Measurements from ENCODE around the gene ATP1B3.
A peak's percentile ranks its signal among the peaks of the same experiment; 100 is the strongest.

The ATP1B3 gene

DNA sequence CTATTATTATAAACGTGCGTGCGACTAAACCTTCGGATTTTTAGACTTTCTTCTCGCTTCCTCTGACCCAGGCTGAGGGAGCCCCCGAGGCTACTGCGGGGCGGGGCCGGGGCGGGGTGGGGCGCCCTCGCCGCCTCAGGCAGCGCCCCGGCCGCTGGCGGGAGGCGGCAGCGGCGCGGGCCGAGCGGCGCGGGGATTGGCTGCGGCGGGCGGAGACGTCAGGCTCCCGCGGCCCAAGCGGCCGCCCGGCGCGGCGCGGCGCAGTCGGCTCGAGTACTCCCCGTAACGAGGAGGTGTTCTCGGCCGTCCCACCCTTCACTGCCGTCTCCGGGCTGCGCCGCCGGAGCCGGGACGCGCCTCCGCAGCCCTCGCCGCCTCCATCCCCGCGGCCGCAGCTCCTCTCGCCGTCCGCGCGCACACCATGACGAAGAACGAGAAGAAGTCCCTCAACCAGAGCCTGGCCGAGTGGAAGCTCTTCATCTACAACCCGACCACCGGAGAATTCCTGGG, at the start of gene ATP1B3:
Gene ATP1B3 (plus strand): TSS at position 263 of the 510 bp plus-strand sequence. CDS start 159 bp downstream, at position 422.
- H4K20me1 ChIP-seq (ENCODE audit: control insufficient read depth, insufficient read depth, low read depth, low read length) = peaks cover 14% of the 10 kb centered on the region; the same call in 1 of the 2 replicates

DNA sequence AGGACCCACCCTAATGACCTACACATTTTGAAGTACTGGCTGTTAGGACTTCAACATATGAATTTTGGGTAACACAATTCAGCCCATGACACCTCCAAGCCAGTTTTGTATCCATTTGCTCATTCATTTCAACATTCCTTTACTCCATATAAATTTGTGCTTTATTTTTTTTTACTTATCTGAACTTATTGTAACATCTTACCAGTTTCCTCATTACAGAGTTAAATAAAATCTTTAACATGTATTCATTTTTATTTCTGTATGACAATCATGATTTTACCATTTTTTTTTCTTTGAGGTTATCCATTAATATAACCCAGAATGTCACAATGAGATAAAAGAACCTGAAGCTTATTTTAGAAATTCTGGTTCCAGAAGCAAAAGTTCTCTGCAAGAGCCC, 48.0 kb upstream of the ATP1B3 start:
- Histone ChIP-seq H3K4me3 (ENCODE audit: low read length) (no peak overlapping the region), H3K4me2 (ENCODE audit: low read length) (no peak overlapping the region), H3K79me2 (ENCODE audit: control insufficient read depth, low read length) (no peaks in the 10 kb centered on the region), H3K36me3 (ENCODE audit: control insufficient read depth, low read length) (no peaks in the 10 kb centered on the region), H3K4me1 (ENCODE audit: control insufficient read depth, low read length) (no peaks in the 10 kb centered on the region), H3F3A (ENCODE audit: control insufficient read depth, insufficient read depth) (no peaks in the 10 kb centered on the region), H3K9me3 (ENCODE audit: control insufficient read depth, insufficient read depth, low read length) (no peaks in the 10 kb centered on the region), H3K27me3 (ENCODE audit: control insufficient read depth, low read length) (peaks cover 22% of the 10 kb centered on the region; the same call in 1 of the 2 replicates), H3K27ac (ENCODE audit: low read depth, low read length) (no peak overlapping the region), H3K9me2 (replicated peaks; ENCODE audit: control insufficient read depth, low read length) (no peaks in the 10 kb centered on the region), H4K20me1 (ENCODE audit: control insufficient read depth, insufficient read depth, low read depth, low read length) (no peaks in the 10 kb centered on the region)
- TF ChIP-seq, protein P1, sequence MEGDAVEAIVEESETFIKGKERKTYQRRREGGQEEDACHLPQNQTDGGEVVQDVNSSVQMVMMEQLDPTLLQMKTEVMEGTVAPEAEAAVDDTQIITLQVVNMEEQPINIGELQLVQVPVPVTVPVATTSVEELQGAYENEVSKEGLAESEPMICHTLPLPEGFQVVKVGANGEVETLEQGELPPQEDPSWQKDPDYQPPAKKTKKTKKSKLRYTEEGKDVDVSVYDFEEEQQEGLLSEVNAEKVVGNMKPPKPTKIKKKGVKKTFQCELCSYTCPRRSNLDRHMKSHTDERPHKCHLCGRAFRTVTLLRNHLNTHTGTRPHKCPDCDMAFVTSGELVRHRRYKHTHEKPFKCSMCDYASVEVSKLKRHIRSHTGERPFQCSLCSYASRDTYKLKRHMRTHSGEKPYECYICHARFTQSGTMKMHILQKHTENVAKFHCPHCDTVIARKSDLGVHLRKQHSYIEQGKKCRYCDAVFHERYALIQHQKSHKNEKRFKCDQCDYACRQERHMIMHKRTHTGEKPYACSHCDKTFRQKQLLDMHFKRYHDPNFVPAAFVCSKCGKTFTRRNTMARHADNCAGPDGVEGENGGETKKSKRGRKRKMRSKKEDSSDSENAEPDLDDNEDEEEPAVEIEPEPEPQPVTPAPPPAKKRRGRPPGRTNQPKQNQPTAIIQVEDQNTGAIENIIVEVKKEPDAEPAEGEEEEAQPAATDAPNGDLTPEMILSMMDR (IDR thresholded peaks at IDR 0.05; ENCODE audit: low read depth, low read length, poor library complexity, severe bottlenecking) = no peak
- no peak for TF ChIP-seq EZH2phosphoT487 (IDR thresholded peaks at IDR 0.05; ENCODE audit: borderline replicate concordance, low read length)

More for the DNA sequence above, at the start of gene ATP1B3:
- H3K27me3 ChIP-seq (ENCODE audit: control insufficient read depth, low read length) = no peaks in the 10 kb centered on the region
- H3K79me2 ChIP-seq (ENCODE audit: control insufficient read depth, low read length) = peaks cover 50% of the 10 kb centered on the region
- H3F3A ChIP-seq (ENCODE audit: control insufficient read depth, insufficient read depth) = peaks cover 3% of the 10 kb centered on the region; the same call in 1 of the 2 replicates
- no peaks in the 10 kb centered on the region for H3K9me2 ChIP-seq (replicated peaks; ENCODE audit: control insufficient read depth, low read length)
- TF ChIP-seq EZH2phosphoT487 (IDR thresholded peaks at IDR 0.05; ENCODE audit: borderline replicate concordance, low read length) = no peak
- TF ChIP-seq, protein P1 (IDR thresholded peaks at IDR 0.05; ENCODE audit: low read depth, low read length, poor library complexity, severe bottlenecking) = no peak
- no peaks in the 10 kb centered on the region for H3K9me3 ChIP-seq (ENCODE audit: control insufficient read depth, insufficient read depth, low read length)
- peaks cover 41% of the 10 kb centered on the region for H3K36me3 ChIP-seq (ENCODE audit: control insufficient read depth, low read length)
- peak within 1 kb of the TSS; percentile 98 for H3K4me3 ChIP-seq (ENCODE audit: low read length)
- H3K4me1 ChIP-seq (ENCODE audit: control insufficient read depth, low read length) = peaks cover 35% of the 10 kb centered on the region
- H3K27ac ChIP-seq (ENCODE audit: low read depth, low read length) = peak within 1 kb of the TSS; percentile 90
- peak within 1 kb of the TSS; percentile 79 for H3K4me2 ChIP-seq (ENCODE audit: low read length)

DNA sequence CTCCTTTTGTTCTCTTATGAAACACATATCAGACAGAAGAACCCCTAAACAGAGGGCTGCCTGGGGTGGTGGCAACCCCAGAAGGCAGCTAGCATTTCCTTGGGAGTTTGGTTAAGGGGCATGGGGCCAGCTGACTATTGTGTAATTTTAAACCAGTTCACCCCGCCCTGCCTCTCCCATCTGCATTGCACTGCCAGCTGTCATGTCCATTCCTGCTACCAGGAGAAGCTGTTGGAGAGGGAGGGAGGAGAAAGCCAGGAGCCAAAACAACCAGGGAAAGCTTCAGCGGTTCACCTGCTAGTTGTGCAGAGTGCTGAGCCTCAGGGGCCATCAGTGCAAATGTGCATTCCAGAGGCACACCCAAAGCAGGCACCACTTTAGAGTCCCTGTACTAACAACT, 47.6 kb upstream of the ATP1B3 start:
- no peak overlapping the region for H3K4me2 ChIP-seq (ENCODE audit: low read length)
- H4K20me1 ChIP-seq (ENCODE audit: control insufficient read depth, insufficient read depth, low read depth, low read length) = no peaks in the 10 kb centered on the region
- H3K4me3 ChIP-seq (ENCODE audit: low read length) = no peak overlapping the region
- no peaks in the 10 kb centered on the region for H3K4me1 ChIP-seq (ENCODE audit: control insufficient read depth, low read length)
- no peak overlapping the region for H3K27ac ChIP-seq (ENCODE audit: low read depth, low read length)
- H3K27me3 ChIP-seq (ENCODE audit: control insufficient read depth, low read length) = peaks cover 22% of the 10 kb centered on the region; the same call in 1 of the 2 replicates
- H3F3A ChIP-seq (ENCODE audit: control insufficient read depth, insufficient read depth) = no peaks in the 10 kb centered on the region
- no peaks in the 10 kb centered on the region for H3K79me2 ChIP-seq (ENCODE audit: control insufficient read depth, low read length)
- H3K9me2 ChIP-seq (replicated peaks; ENCODE audit: control insufficient read depth, low read length) = no peaks in the 10 kb centered on the region
- no peaks in the 10 kb centered on the region for H3K36me3 ChIP-seq (ENCODE audit: control insufficient read depth, low read length)
- no peaks in the 10 kb centered on the region for H3K9me3 ChIP-seq (ENCODE audit: control insufficient read depth, insufficient read depth, low read length)
- TF ChIP-seq EZH2phosphoT487 (IDR thresholded peaks at IDR 0.05; ENCODE audit: borderline replicate concordance, low read length) = no peak
- TF ChIP-seq, protein P1 (IDR thresholded peaks at IDR 0.05; ENCODE audit: low read depth, low read length, poor library complexity, severe bottlenecking) = no peak
